Panc1 (cell line): ENCODE data around the gene ATP6V1C2. TPM values are rescaled to one million over a fixed set of nuclear protein-coding genes. Genes with fewer than 3 reads are reported as not detected.

Experiments used
- ATAC-seq: fragments of 200-7000 bp; cut with Tn5 transposase; 2 replicates; pipeline ENCODE4 v1.9.1; 2020; ENCODE audit warnings: mild to moderate bottlenecking, moderate library complexity
- BruUV-seq: library from RNA; stranded (reverse); fragments of 400-500 nt; replicated peaks from 2 replicates; lab custom pipeline; 2021; lab: Mats Ljungman, UMichigan
- CTCF ChIA-PET: fragments of 300-600 bp; sonication (Branson Sonifier 250); formaldehyde crosslinking; loops from one replicate; lab custom pipeline; 2022; ENCODE audit warnings: antibody characterized with exemption; lab: Charles Lee
- POLR2A ChIA-PET: fragments of 300-600 bp; sonication (Branson Sonifier 250); formaldehyde crosslinking; loops from one replicate; lab custom pipeline; 2022; ENCODE audit warnings: antibody characterized with exemption; lab: Charles Lee
- DNase-seq: peaks from one replicate; pipeline ENCODE4 v3.0.0-alpha.2; 2010; ENCODE audit warnings: low read depth, low spot score
- H3K27ac ChIP-seq: 2 replicates; pipeline ENCODE4 v1.5.1; 2011; ENCODE audit warnings: mild to moderate bottlenecking, low read length, inconsistent platforms
- H3K27me3 ChIP-seq: fragments of 200-500 bp; sonication (Bioruptor generic); 2 replicates; pipeline ENCODE4 v1.6.0; 2014; ENCODE audit warnings: low read length, inconsistent platforms; ENCODE audit not compliant: control insufficient read depth, insufficient read depth
- H3K36me3 ChIP-seq: fragments of 200-500 bp; sonication (Bioruptor generic); 2 replicates; pipeline ENCODE4 v1.5.1; 2014; ENCODE audit warnings: inconsistent platforms, mild to moderate bottlenecking, low read length, moderate library complexity; ENCODE audit not compliant: control insufficient read depth, insufficient read depth
- H3K4me1 ChIP-seq: 2 replicates; pipeline ENCODE4 v1.5.1; 2011; ENCODE audit warnings: inconsistent platforms, mild to moderate bottlenecking, low read length, moderate library complexity; ENCODE audit not compliant: control insufficient read depth, insufficient read depth
- H3K4me3 ChIP-seq, 2 experiments: 2 replicates each; pipeline ENCODE4 v1.5.1; 2011 to 2012; ENCODE audit warnings: low read depth in 2 of 2, low read length in 2 of 2, mild to moderate bottlenecking in 2 of 2, inconsistent platforms in 1 of 2, moderate library complexity in 1 of 2
- H3K9me3 ChIP-seq: fragments of 200-500 bp; sonication (Bioruptor generic); 2 replicates; pipeline ENCODE4 v1.5.1; 2014; ENCODE audit warnings: low read depth, mild to moderate bottlenecking, inconsistent platforms, low read length, moderate library complexity; ENCODE audit not compliant: control insufficient read depth, insufficient read depth
- CTCF ChIP-seq: fragments of 450-650 bp; IDR thresholded peaks from 2 replicates; pipeline ENCODE4 v1.5.1; 2017; ENCODE audit warnings: mild to moderate bottlenecking
- POLR2AphosphoS5 ChIP-seq: IDR thresholded peaks from 2 replicates; pipeline ENCODE4 v1.6.1; 2012; ENCODE audit warnings: mild to moderate bottlenecking, low read depth, low read length, moderate library complexity
- REST ChIP-seq, 2 experiments: IDR thresholded peaks; 2 replicates each; pipeline ENCODE4 v1.6.1; 2011 to 2012; ENCODE audit warnings: low read depth in 2 of 2, control low read depth in 1 of 2, low read length in 1 of 2, mild to moderate bottlenecking in 1 of 2, moderate library complexity in 1 of 2; ENCODE audit not compliant: insufficient read depth in 1 of 2
- SIN3A ChIP-seq: IDR thresholded peaks from 2 replicates; pipeline ENCODE4 v1.6.1; 2012; ENCODE audit warnings: low read depth, mild to moderate bottlenecking, low read length, moderate library complexity, borderline replicate concordance; ENCODE audit not compliant: insufficient read depth
- TCF7L2 ChIP-seq: IDR thresholded peaks from 2 replicates; pipeline ENCODE4 v1.6.1; 2011; ENCODE audit warnings: mild to moderate bottlenecking, low read depth, low read length, inconsistent platforms
- in situ Hi-C: cut with HindIII; loops from 2 replicates; pipeline ENCODE4 v1.10.0; 2016; ENCODE audit warnings: low sequenced_read_pairs, low pct_unique_long_range_greater_than_20kb
- intact Hi-C: fragments of 100-400 bp; cut with micrococcal nuclease; formaldehyde crosslinking; loops from one replicate; pipeline ENCODE4 v1.10.0; 2022; ENCODE audit not compliant: unreplicated experiment
- total RNA-seq: library from RNA; stranded (reverse); gene quantifications from one replicate; pipeline ENCODE4 v1.2.1, GENCODE V29; 2021; ENCODE audit not compliant: unreplicated experiment

Gene ATP6V1C2
- total RNA-seq, 1 experiment from 2014 or later: 0.54 TPM

GRCh38 chr2:10716581-10716980, 4.8 kb upstream of the ATP6V1C2 start:
- ChIA-PET POLR2A (no interaction called here), CTCF (no interaction called here)
- no TSS peak for BruUV-seq
- intact Hi-C loops: no loop called here
- no peaks in the 10 kb centered on the region; the same call in none of the 2 replicates for H3K4me1 ChIP-seq
- in situ Hi-C loops: no loop called here
- H3K4me3 ChIP-seq: no peak overlapping the region
- peaks cover 15% of the 10 kb centered on the region for H3K27me3 ChIP-seq
- TF ChIP-seq POLR2AphosphoS5 (no peak), TCF7L2 (no peak), SIN3A (no peak), REST (IDR thresholded peaks at IDR 0.05; ENCODE audit: insufficient read depth in 1 of 2, low read depth in 2 of 2, low read length in 1 of 2) (no peak), CTCF (no peak)
- H3K27ac ChIP-seq: no peak overlapping the region
- DNase-seq (no peak), ATAC-seq (no peak)
- H3K9me3 ChIP-seq: no peaks in the 10 kb centered on the region
- H3K36me3 ChIP-seq: no peaks in the 10 kb centered on the region

- intact Hi-C loops (no loop called here), in situ Hi-C loops (no loop called here)
- no peaks in the 10 kb centered on the region for H3K36me3 ChIP-seq
- ATAC-seq (0 out of 2 replicates have a peak, but pooled peaks have one; percentile 23), DNase-seq (no peak)
- no TSS peak for BruUV-seq
- no peaks in the 10 kb centered on the region for H3K9me3 ChIP-seq
- H3K27ac ChIP-seq: no peak overlapping the region
- CTCF ChIA-PET: no interaction called here
- no peak overlapping the region for H3K4me3 ChIP-seq
- H3K4me1 ChIP-seq: peaks cover 5% of the 10 kb centered on the region
- H3K27me3 ChIP-seq: peaks cover 22% of the 10 kb centered on the region
- POLR2A ChIA-PET: interaction anchor here (0.6 to 0.7 kb wide), 2 partner anchors 232 to 354 kb away, joined by 3 to 5 read pairs; no protein-coding TSS in a partner anchor
- TF ChIP-seq TCF7L2 (no peak), POLR2AphosphoS5 (no peak), SIN3A (no peak), REST (IDR thresholded peaks at IDR 0.05; ENCODE audit: insufficient read depth in 1 of 2, low read depth in 2 of 2, low read length in 1 of 2) (no peak), CTCF (no peak)
Observed at GRCh38 chr2:10717628-10718027, 3.8 kb upstream of the ATP6V1C2 start.
